ENCODE data around the gene MAN2A1. TPM values are rescaled to one million over a fixed set of nuclear protein-coding genes. Genes with fewer than 3 reads are reported as not detected.

MAN2A1 gene
- total RNA-seq, 1 donor from 2014 or later = 25.5 TPM

- Mint-ChIP-seq H3K36me3 (ENCODE audit: low read depth) (peaks cover 13% of the 10 kb centered on the region), H3K4me1 (peaks cover 13% of the 10 kb centered on the region), H3K27ac (ENCODE audit: unreplicated experiment) (no peak overlapping the region), H3K4me3 (no peak overlapping the region), H3K27me3 (ENCODE audit: low read depth) (no peaks in the 10 kb centered on the region), H3K9me3 (peaks cover 6% of the 10 kb centered on the region)
- no peak for DNase-seq (ENCODE audit: low read depth, low spot score)
- TF ChIP-seq, protein P1, sequence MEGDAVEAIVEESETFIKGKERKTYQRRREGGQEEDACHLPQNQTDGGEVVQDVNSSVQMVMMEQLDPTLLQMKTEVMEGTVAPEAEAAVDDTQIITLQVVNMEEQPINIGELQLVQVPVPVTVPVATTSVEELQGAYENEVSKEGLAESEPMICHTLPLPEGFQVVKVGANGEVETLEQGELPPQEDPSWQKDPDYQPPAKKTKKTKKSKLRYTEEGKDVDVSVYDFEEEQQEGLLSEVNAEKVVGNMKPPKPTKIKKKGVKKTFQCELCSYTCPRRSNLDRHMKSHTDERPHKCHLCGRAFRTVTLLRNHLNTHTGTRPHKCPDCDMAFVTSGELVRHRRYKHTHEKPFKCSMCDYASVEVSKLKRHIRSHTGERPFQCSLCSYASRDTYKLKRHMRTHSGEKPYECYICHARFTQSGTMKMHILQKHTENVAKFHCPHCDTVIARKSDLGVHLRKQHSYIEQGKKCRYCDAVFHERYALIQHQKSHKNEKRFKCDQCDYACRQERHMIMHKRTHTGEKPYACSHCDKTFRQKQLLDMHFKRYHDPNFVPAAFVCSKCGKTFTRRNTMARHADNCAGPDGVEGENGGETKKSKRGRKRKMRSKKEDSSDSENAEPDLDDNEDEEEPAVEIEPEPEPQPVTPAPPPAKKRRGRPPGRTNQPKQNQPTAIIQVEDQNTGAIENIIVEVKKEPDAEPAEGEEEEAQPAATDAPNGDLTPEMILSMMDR (conservative IDR thresholded peaks at IDR 0.05) = no peak
These were observed 14.7 kb downstream of the MAN2A1 start for GRCh38 chr5:109704282-109704952.

DNA sequence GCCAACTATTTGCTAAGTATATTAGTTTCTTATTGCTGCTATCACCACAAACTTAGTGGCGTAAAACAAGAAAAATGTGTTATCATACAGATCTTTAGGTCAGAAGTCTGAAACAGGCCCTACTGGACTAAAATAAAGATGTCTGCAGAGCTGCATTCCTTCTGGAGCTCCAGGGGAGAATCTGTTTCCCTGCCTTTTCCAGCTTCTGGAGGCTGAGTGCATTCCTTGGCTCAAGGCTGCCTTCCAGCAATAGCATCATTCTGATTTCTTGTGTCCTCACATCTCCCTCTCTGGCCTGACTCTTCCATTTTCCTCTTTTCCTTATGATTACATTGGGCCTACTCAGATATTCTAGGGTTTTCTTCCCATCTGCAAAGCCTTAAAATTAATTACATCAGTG is 15.9 kb downstream of the MAN2A1 start:
- H3K27me3 Mint-ChIP-seq (ENCODE audit: low read depth) = no peaks in the 10 kb centered on the region
- no peak for DNase-seq (ENCODE audit: low read depth, low spot score)
- H3K4me1 Mint-ChIP-seq = peaks cover 6% of the 10 kb centered on the region
- H3K36me3 Mint-ChIP-seq (ENCODE audit: low read depth) = peaks cover 11% of the 10 kb centered on the region
- peaks cover 9% of the 10 kb centered on the region for H3K9me3 Mint-ChIP-seq
- TF ChIP-seq, protein P1 (conservative IDR thresholded peaks at IDR 0.05) = no peak
- no peak overlapping the region for H3K4me3 Mint-ChIP-seq
- H3K27ac Mint-ChIP-seq (ENCODE audit: unreplicated experiment) = peak overlapping the region; percentile 1

DNA sequence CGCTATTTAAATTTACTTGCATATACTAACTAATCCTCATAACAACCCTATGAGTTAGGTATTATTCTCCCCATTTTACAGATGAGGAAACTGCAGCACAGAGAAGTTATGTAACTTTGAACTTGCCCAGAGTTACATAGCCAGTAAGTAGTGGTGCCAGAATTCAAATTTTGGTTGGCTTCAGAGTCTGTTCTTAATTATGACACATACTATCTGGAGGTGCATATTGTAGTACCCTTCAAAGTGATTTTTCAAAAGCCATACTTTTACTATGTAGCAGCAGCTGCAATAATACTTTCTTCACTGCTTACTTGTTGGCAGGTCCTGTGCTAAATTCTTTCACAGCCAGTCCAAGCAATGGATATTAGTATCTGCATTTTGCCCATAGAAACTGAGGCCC is 16.4 kb downstream of the MAN2A1 start:
- Mint-ChIP-seq H3K4me3 (no peak overlapping the region), H3K27ac (ENCODE audit: unreplicated experiment) (no peak overlapping the region), H3K4me1 (peaks cover 6% of the 10 kb centered on the region), H3K9me3 (peaks cover 9% of the 10 kb centered on the region), H3K36me3 (ENCODE audit: low read depth) (peaks cover 14% of the 10 kb centered on the region), H3K27me3 (ENCODE audit: low read depth) (no peaks in the 10 kb centered on the region)
- DNase-seq (ENCODE audit: low read depth, low spot score) = no peak
- TF ChIP-seq, protein P1 (conservative IDR thresholded peaks at IDR 0.05) = no peak

DNA sequence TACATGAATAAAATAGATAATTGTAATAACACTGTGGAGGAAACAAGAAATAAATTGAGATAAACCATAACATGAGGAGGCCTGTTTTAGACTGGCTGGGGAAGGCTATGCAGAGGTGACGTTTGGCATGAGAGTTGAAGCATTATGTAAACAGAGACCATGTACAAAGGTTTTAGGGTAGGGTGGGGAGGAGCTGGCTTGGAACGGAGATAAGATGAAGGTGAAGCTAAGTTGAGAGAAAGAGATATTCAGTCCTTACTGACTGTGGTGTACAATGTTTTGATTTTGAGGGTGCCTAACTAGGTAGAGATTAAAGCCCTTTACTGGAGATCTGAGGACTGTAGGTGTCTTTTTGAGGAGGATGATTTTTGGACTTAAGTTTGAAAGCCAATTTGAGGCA is 17.8 kb downstream of the MAN2A1 start:
- H3K9me3 Mint-ChIP-seq = peaks cover 9% of the 10 kb centered on the region
- peak overlapping the region; percentile 46 for H3K27ac Mint-ChIP-seq (ENCODE audit: unreplicated experiment)
- H3K27me3 Mint-ChIP-seq (ENCODE audit: low read depth) = no peaks in the 10 kb centered on the region
- no peak overlapping the region for H3K4me3 Mint-ChIP-seq
- peaks cover 3% of the 10 kb centered on the region for H3K4me1 Mint-ChIP-seq
- TF ChIP-seq, protein P1 (conservative IDR thresholded peaks at IDR 0.05) = no peak
- DNase-seq (ENCODE audit: low read depth, low spot score) = no peak
- peaks cover 15% of the 10 kb centered on the region for H3K36me3 Mint-ChIP-seq (ENCODE audit: low read depth)

GRCh38 chr5:109708813-109709212 is 19.1 kb downstream of the MAN2A1 start:
- H3K9me3 Mint-ChIP-seq = peaks cover 9% of the 10 kb centered on the region
- TF ChIP-seq, protein P1 (conservative IDR thresholded peaks at IDR 0.05) = no peak
- no peak overlapping the region for H3K27ac Mint-ChIP-seq (ENCODE audit: unreplicated experiment)
- peaks cover 3% of the 10 kb centered on the region for H3K4me1 Mint-ChIP-seq
- peaks cover 18% of the 10 kb centered on the region for H3K36me3 Mint-ChIP-seq (ENCODE audit: low read depth)
- H3K4me3 Mint-ChIP-seq = no peak overlapping the region
- DNase-seq (ENCODE audit: low read depth, low spot score) = no peak
- no peaks in the 10 kb centered on the region for H3K27me3 Mint-ChIP-seq (ENCODE audit: low read depth)
